Fibroblast of lung (primary cell): ENCODE results near the gene SNAPC2. TPM values are rescaled to one million over a fixed set of nuclear protein-coding genes. Genes with fewer than 3 reads are reported as not detected.

Experiments
- DNase-seq, 2 donors: peaks; one replicate each; pipeline versions ENCODE4 v3.0.0 to v3.0.0-alpha.2; 2010; ENCODE audit warnings: low read depth in 2 of 2
- H2AFZ ChIP-seq: 2 replicates; pipeline ENCODE4 v1.5.1; 2012; ENCODE audit warnings: low read length, control low read depth, inconsistent platforms
- H3K27ac ChIP-seq: 2 replicates; pipeline ENCODE4 v1.5.1; 2011; ENCODE audit warnings: low read length, control low read depth; ENCODE audit not compliant: insufficient read depth
- H3K27me3 ChIP-seq: 2 replicates; pipeline ENCODE4 v1.5.1; 2011; ENCODE audit warnings: mild to moderate bottlenecking, low read length; ENCODE audit not compliant: control insufficient read depth, insufficient read depth
- H3K36me3 ChIP-seq: 2 replicates; pipeline ENCODE4 v1.5.1; 2011; ENCODE audit warnings: low read length; ENCODE audit not compliant: control insufficient read depth, insufficient read depth
- H3K4me1 ChIP-seq: 2 replicates; pipeline ENCODE4 v1.5.1; 2011; ENCODE audit warnings: low read length; ENCODE audit not compliant: control insufficient read depth, insufficient read depth; ENCODE audit errors: extremely low read depth
- H3K4me2 ChIP-seq: 2 replicates; pipeline ENCODE4 v1.5.1; 2011; ENCODE audit warnings: low read length, control low read depth; ENCODE audit not compliant: insufficient read depth; ENCODE audit errors: extremely low read depth
- H3K4me3 ChIP-seq, 4 experiments: fragments of 200-600 bp in 1 of 4; sonication (generic) in 1 of 4; replicated peaks in 1 of 4; 2 replicates each; pipeline ENCODE4 v1.5.1; 2011 to 2016; ENCODE audit warnings: low read length in 4 of 4, low read depth in 3 of 4, mild to moderate bottlenecking in 3 of 4, control low read depth in 2 of 4, inconsistent platforms in 1 of 4, mixed read lengths in 1 of 4; ENCODE audit not compliant: insufficient read depth in 1 of 4; ENCODE audit errors: control extremely low read depth in 1 of 4
- H3K79me2 ChIP-seq: 2 replicates; pipeline ENCODE4 v1.5.1; 2012; ENCODE audit warnings: mild to moderate bottlenecking, low read length, inconsistent platforms; ENCODE audit not compliant: control insufficient read depth, insufficient read depth
- H3K9ac ChIP-seq: 2 replicates; pipeline ENCODE4 v1.5.1; 2011; ENCODE audit warnings: mild to moderate bottlenecking, low read length, control low read depth; ENCODE audit not compliant: insufficient read depth
- H3K9me3 ChIP-seq: 2 replicates; pipeline ENCODE4 v1.5.1; 2012; ENCODE audit warnings: low read depth, low read length; ENCODE audit not compliant: control insufficient read depth, insufficient read depth
- H4K20me1 ChIP-seq: 2 replicates; pipeline ENCODE4 v1.5.1; 2011; ENCODE audit warnings: low read length; ENCODE audit not compliant: control insufficient read depth, insufficient read depth; ENCODE audit errors: extremely low read depth
- EZH2 ChIP-seq: IDR thresholded peaks from 2 replicates; pipeline ENCODE4 v1.5.1; 2012; ENCODE audit warnings: low read length, control low read depth, mild to moderate bottlenecking; ENCODE audit errors: missing control alignments
- polyA plus RNA-seq, 2 donors: library from polyadenylated mRNA; depleted of rRNA in 1 of 2; stranded (reverse) in 1 of 2; unstranded in 1 of 2; fragments of >200 nt; gene quantifications; 2 replicates each; pipeline ENCODE4 v1.2.1, GENCODE V29; 2011 to 2012; ENCODE audit warnings: missing spikeins in 1 of 2
- total RNA-seq: library from RNA; depleted of rRNA; stranded (reverse); fragments of >200 nt; gene quantifications from 2 replicates; pipeline ENCODE4 v1.2.1, GENCODE V29; 2014
- TF ChIP-seq, protein P1 (sequence below), 2 donors: IDR thresholded peaks in 1 of 2; conservative IDR thresholded peaks in 1 of 2; 1 replicate in 1 of 2; 2 replicates in 1 of 2; pipeline ENCODE4 v1.5.1; 2011 to 2012; ENCODE audit warnings: low read length in 2 of 2, control low read depth in 1 of 2, inconsistent platforms in 1 of 2, low read depth in 1 of 2, mild to moderate bottlenecking in 1 of 2

The SNAPC2 gene
- total and polyA plus RNA-seq, 2 donors (not counting 1 experiment from before 2014, with no cell fraction given), result 11.4 to 13.4 TPM

GRCh38 chr19:7926021-7926726 is 6.0 kb downstream of the SNAPC2 start, which contains the start of gene CTXN1:
CTXN1 (minus strand) TSS chr19:7926135; CDS start chr19:7925538, 597 bp downstream.
- peaks cover 3% of the 10 kb centered on the region for H3K79me2 ChIP-seq
- no peaks in the 10 kb centered on the region for H4K20me1 ChIP-seq
- no peak for TF ChIP-seq EZH2
- TF ChIP-seq, protein P1, sequence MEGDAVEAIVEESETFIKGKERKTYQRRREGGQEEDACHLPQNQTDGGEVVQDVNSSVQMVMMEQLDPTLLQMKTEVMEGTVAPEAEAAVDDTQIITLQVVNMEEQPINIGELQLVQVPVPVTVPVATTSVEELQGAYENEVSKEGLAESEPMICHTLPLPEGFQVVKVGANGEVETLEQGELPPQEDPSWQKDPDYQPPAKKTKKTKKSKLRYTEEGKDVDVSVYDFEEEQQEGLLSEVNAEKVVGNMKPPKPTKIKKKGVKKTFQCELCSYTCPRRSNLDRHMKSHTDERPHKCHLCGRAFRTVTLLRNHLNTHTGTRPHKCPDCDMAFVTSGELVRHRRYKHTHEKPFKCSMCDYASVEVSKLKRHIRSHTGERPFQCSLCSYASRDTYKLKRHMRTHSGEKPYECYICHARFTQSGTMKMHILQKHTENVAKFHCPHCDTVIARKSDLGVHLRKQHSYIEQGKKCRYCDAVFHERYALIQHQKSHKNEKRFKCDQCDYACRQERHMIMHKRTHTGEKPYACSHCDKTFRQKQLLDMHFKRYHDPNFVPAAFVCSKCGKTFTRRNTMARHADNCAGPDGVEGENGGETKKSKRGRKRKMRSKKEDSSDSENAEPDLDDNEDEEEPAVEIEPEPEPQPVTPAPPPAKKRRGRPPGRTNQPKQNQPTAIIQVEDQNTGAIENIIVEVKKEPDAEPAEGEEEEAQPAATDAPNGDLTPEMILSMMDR (conservative IDR thresholded peaks at IDR 0.05 in 1 of 2, IDR thresholded peaks at IDR 0.05 in 1 of 2; ENCODE audit: low read depth in 1 of 2, low read length in 2 of 2), result no peak
- H3K27me3 ChIP-seq, result no peaks in the 10 kb centered on the region
- H3K36me3 ChIP-seq, result peaks cover 16% of the 10 kb centered on the region
- H3K9ac ChIP-seq, result peak within 1 kb of the TSS; percentile 55
- H3K4me3 ChIP-seq, result peak within 1 kb of the TSS; percentile 35 to 57 (median 42)
- H3K9me3 ChIP-seq, result no peaks in the 10 kb centered on the region
- peaks cover 30% of the 10 kb centered on the region for H3K4me1 ChIP-seq
- H3K4me2 ChIP-seq, result peak within 1 kb of the TSS; percentile 90
- peak within 1 kb of the TSS; percentile 27 for H3K27ac ChIP-seq
- no peak within 1 kb of the TSS for H2AFZ ChIP-seq
- peak; percentile 37 to 40 for DNase-seq

DNA sequence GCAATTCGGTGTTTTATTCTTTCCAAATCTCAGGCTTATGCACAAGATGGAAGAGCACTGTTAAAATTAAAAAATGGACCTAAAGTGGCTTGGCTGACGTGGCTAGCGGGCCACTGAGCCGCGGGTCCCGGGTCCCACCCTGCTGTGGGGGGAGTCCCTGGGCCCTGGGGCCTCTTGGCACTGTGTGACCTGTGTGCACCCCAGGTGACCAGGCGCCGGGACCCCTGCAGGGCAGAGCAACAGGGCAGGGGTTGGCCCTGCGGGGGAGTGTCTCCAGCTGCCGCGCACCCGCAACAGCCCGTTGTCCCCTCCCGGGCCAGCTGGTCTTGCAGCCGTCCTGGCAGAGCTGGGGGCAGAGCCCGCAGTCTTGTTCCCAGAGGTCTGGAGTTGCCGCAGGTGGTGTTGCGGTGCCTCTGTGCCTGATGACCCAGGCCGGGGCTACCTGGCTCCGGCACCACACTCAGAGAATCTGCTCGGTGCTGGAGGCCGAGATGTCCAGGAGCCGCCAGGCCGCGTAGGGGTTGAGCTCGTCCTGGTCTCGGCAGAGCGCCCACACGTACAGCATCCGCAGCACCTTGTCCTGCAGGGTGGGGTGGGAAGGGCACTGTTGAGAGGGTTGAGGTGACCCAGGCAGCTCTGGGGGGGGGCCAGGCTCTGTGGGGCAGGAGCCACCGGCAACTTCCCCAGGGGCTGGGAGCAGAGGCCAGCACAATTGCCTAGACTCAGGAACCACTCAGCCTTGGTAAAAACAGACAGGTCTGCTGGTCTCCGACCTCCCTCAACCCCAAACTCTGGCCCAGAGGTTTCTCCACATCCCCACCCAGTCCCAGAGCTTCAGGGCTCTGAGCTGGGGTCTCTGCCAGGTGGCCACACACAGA is 6.8 kb downstream of the SNAPC2 start:
- Histone ChIP-seq H3K27ac (no peak overlapping the region), H2AFZ (no peak overlapping the region), H3K9ac (no peak overlapping the region), H3K27me3 (no peaks in the 10 kb centered on the region), H3K4me3 (no peak overlapping the region), H3K4me2 (no peak overlapping the region), H3K9me3 (no peaks in the 10 kb centered on the region), H3K36me3 (peaks cover 21% of the 10 kb centered on the region), H4K20me1 (no peaks in the 10 kb centered on the region), H3K4me1 (peaks cover 26% of the 10 kb centered on the region), H3K79me2 (no peaks in the 10 kb centered on the region)
- TF ChIP-seq EZH2, result no peak
- TF ChIP-seq, protein P1 (conservative IDR thresholded peaks at IDR 0.05 in 1 of 2, IDR thresholded peaks at IDR 0.05 in 1 of 2; ENCODE audit: low read depth in 1 of 2, low read length in 2 of 2), result no peak
- no peak for DNase-seq

DNA sequence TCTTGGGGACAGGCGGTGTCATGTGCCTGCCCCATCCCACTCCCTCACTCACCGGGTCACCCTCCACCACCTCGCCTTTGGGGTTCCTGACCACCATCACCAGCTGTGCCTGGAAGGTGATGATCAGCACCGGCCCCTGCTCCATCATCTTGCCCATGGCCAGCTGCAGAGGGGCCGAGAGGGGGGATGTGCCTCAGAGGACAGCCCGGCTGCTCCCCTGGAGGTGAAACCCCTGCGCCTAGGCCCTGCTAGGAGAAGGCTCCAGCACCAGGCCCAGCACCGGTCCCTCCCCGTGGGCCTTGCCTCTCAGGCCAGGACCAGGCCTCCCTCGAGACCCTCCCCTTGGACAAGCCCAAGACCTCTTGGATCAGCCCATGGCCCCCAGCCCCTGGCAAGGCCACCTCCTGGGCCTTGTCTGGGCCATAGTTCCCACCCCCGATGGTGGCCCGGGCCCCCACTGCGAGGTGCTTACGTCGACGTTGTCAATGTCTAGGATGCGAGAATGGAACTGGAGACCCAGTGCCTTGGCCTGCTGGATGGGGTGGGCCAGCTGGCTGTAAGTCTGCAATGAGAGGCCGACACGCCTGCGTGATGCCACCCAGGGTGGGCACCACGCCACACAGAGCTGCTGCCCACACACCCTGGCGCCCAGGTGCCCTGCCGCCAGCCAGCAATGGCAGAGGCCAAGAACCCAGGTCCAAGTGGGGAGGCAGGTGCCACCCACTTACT is 7.6 kb downstream of the SNAPC2 start:
- Histone ChIP-seq H3K79me2 (no peaks in the 10 kb centered on the region), H3K9ac (peak overlapping the region; percentile 64), H3K27ac (peak overlapping the region; percentile 92), H3K9me3 (no peaks in the 10 kb centered on the region), H3K36me3 (peaks cover 20% of the 10 kb centered on the region), H2AFZ (no peak overlapping the region), H3K4me2 (peak overlapping the region; percentile 78), H3K4me3 (no peak overlapping the region), H4K20me1 (no peaks in the 10 kb centered on the region), H3K4me1 (peaks cover 24% of the 10 kb centered on the region), H3K27me3 (no peaks in the 10 kb centered on the region)
- TF ChIP-seq EZH2, result no peak
- TF ChIP-seq, protein P1 (conservative IDR thresholded peaks at IDR 0.05 in 1 of 2, IDR thresholded peaks at IDR 0.05 in 1 of 2; ENCODE audit: low read depth in 1 of 2, low read length in 2 of 2), result no peak
- no peak for DNase-seq
